ENCODE measurements around the gene AMFR. TPM values are rescaled to one million over a fixed set of nuclear protein-coding genes. Genes with fewer than 3 reads are reported as not detected.

Gene AMFR
- total and polyA plus RNA-seq, 2 of the 13 experiments (the other 11 are each of a cell fraction or from before 2014, with no cell fraction given), result 52.9 to 108 TPM

GRCh38 chr16:56382459-56382858 lies 42.9 kb downstream of the AMFR start (continued):
- TF ChIP-seq AHDC1 (CRISPR knock-in tag; IDR thresholded peaks at IDR 0.05; ENCODE audit: borderline replicate concordance) (no peak), JUNB (CRISPR knock-in tag; IDR thresholded peaks at IDR 0.05; ENCODE audit: borderline replicate concordance) (no peak), ARID2 (CRISPR knock-in tag; IDR thresholded peaks at IDR 0.05; ENCODE audit: borderline replicate concordance) (no peak), ZNF121 (CRISPR knock-in tag; IDR thresholded peaks at IDR 0.05) (0 out of 2 replicates have a peak, but pooled peaks have one; percentile 16), PHF8 (CRISPR knock-in tag; IDR thresholded peaks at IDR 0.05) (no peak), RNF219 (CRISPR knock-in tag; IDR thresholded peaks at IDR 0.05) (no peak), MIER3 (CRISPR knock-in tag; IDR thresholded peaks at IDR 0.05; ENCODE audit: borderline replicate concordance) (peak; percentile 47; the same call in 1 of the 2 replicates), JUN (CRISPR knock-in tag; IDR thresholded peaks at IDR 0.05) (no peak), ZNF354B (CRISPR knock-in tag; IDR thresholded peaks at IDR 0.05) (no peak), ZSCAN20 (CRISPR knock-in tag; IDR thresholded peaks at IDR 0.05; ENCODE audit: borderline replicate concordance) (no peak), ZNF296 (CRISPR knock-in tag; conservative IDR thresholded peaks at IDR 0.05) (no peak), YEATS4 (CRISPR knock-in tag; IDR thresholded peaks at IDR 0.05; ENCODE audit: borderline replicate concordance) (0 out of 2 replicates have a peak, but pooled peaks have one; percentile 43), ZNF605 (CRISPR knock-in tag; IDR thresholded peaks at IDR 0.05) (no peak), MYC (CRISPR knock-in tag; IDR thresholded peaks at IDR 0.05; ENCODE audit: borderline replicate concordance) (peak; percentile 56; the same call in 1 of the 2 replicates), ARID5B (CRISPR knock-in tag; IDR thresholded peaks at IDR 0.05) (peak; percentile 63), THAP11 (CRISPR knock-in tag; IDR thresholded peaks at IDR 0.05) (0 out of 2 replicates have a peak, but pooled peaks have one; percentile 21), ZBTB3 (CRISPR knock-in tag; IDR thresholded peaks at IDR 0.05; ENCODE audit: borderline replicate concordance, low read depth) (no peak), GATAD2A (CRISPR knock-in tag; IDR thresholded peaks at IDR 0.05) (peak; percentile 65), ZNF496 (CRISPR knock-in tag; IDR thresholded peaks at IDR 0.05; ENCODE audit: insufficient replicate concordance) (no peak)
